ENCODE data around the gene PROSER1. TPM values are rescaled to one million over a fixed set of nuclear protein-coding genes. Genes with fewer than 3 reads are reported as not detected.

The PROSER1 gene
- total and polyA plus RNA-seq, 9 of the 15 experiments (the other 6 are each of a cell fraction or from before 2014, with no cell fraction given): 9.2 to 36.2 (median 10.4) TPM

DNA sequence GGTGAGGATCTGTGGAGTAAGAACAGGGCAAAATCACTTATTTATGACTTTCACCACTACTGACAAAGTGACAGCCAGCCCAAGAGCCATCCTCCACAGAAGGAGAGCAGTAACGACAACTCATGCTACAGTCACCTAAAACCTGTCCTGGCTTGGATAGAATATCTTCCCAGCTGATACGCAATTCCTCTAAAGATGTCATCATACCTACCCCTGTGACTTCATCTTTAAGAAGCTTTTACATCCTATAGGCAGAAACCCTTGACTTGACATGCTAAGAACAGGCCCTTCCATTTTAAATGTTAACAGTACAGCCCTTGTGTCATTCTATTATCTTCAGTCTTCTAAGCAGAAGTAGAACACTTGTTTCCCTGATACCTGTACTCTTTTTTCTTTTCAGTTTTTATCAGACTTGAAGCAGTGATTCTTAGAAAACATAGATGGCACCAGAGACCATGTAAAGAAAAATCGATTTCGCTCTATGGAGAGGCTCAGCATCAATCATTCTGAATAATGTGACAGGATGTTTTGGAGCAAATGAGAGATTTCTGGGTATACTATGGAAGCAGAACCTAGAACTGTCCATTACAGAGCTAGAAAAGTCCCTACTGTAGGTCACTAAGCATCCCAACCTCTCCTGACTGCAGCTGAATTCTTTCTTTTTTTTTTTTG lies 67.4 kb downstream of the PROSER1 start (continued):
- TF ChIP-seq PBX2 (CRISPR knock-in tag; IDR thresholded peaks at IDR 0.05; ENCODE audit: low read depth) (no peak), PBX2 (tag; conservative IDR thresholded peaks at IDR 0.05; ENCODE audit: low read depth) (peak; percentile 50), SMC3 (conservative IDR thresholded peaks at IDR 0.05; ENCODE audit: insufficient read depth, low read depth, low read length) (no peak)

DNA sequence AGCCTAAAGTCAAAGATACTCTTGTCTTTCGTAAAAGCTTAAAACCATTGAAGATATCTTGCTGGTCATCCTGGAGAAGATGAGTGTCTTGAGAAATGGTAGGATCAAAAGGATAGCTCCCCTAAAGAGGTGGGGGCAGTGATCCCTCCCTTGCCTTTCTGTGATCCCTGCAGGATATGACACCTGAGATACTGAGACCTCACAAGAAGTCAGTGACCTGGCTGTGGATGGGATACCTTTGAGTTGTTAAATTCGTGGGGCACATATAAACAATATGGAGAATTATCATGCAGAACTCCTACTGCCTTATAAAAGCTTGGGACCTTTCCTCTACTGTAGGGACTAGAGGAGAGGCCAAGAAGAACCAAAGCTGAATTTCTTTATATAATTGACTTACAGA lies 68.7 kb downstream of the PROSER1 start:
- no peak overlapping the region for H3K4me2 ChIP-seq (ENCODE audit: insufficient read depth, low read length)
- ChIA-PET POLR2A (no interaction called here), CTCF (ENCODE audit: low intra/inter-chr PET ratio) (no interaction called here)
- no peak for ATAC-seq
- no peaks in the 10 kb centered on the region for H3K9me3 ChIP-seq (replicated peaks; ENCODE audit: control insufficient read depth, insufficient read depth, low read depth, low read length)
- no peak overlapping the region for H3K27ac ChIP-seq (ENCODE audit: extremely low read depth, low read depth, low read length)
- no peaks in the 10 kb centered on the region for H3K36me3 ChIP-seq (ENCODE audit: control insufficient read depth, insufficient read depth, low read length)
- no peaks in the 10 kb centered on the region for H3K9me1 ChIP-seq (ENCODE audit: control insufficient read depth, insufficient read depth, low read length)
- H3K79me2 ChIP-seq (ENCODE audit: control insufficient read depth, insufficient read depth, low read length): no peaks in the 10 kb centered on the region
- no peak for TF ChIP-seq ZNF551 (CRISPR knock-in tag; IDR thresholded peaks at IDR 0.05)
- no TSS peak for BruUV-seq (replicated peaks)
- 0% methylated on average over 2 of the region's 2 CpGs for WGBS (ENCODE audit: insufficient coverage, low coverage, missing lambda C conversion rate)
- H3K27me3 ChIP-seq (ENCODE audit: control insufficient read depth in 2 of 2, insufficient read depth in 2 of 2, low read length in 2 of 2): no peaks in the 10 kb centered on the region; a peak in 1 of 5 replicates
- in situ Hi-C loops (cut with MboI) (loop anchor here (25.0 kb wide), 1 partner anchor 643 kb away; the partner anchor contains the start of gene LHFPL6), intact Hi-C loops (cut with micrococcal nuclease) (no loop called here)
- H3K4me3 ChIP-seq: no peak overlapping the region
- H3K4me1 ChIP-seq (replicated peaks in 1 of 2; ENCODE audit: control insufficient read depth in 2 of 2, insufficient read depth in 2 of 2, low read length in 2 of 2): no peaks in the 10 kb centered on the region; a peak in 1 of 5 replicates
- no peaks in the 10 kb centered on the region for H4K20me1 ChIP-seq (replicated peaks; ENCODE audit: control insufficient read depth, insufficient read depth, low read length)
- no peak overlapping the region for H3K9ac ChIP-seq (ENCODE audit: insufficient read depth in 1 of 2, low read depth in 2 of 2, low read length in 2 of 2)
- no peak for DNase-seq (ENCODE audit: extremely low read depth in 1 of 4, low spot score in 3 of 4)
- H2AFZ ChIP-seq (ENCODE audit: low read depth, low read length): no peak overlapping the region
- FAIRE-seq: no peak
